Stimulated activated CD4-positive, alpha-beta T cell treated with anti-CD3 and anti-CD28 coated beads, Interleukin-1b, Interleukin-23, amount 100 ng/mL, for 24 hours (primary cell): ENCODE data around the gene ZDHHC11.
"Not testable (repeated sequence)": the region's sequence is repeated elsewhere in the genome, so short reads cannot be mapped to it uniquely, and the experiment has no call there.

ENCODE experiments used
- DNase-seq, 4 experiments: peaks; one replicate each; pipeline ENCODE4 v3.0.0-alpha.2; 2020; ENCODE audit warnings: low read depth in 4 of 4, low spot score in 1 of 4

ZDHHC11 gene

DNA sequence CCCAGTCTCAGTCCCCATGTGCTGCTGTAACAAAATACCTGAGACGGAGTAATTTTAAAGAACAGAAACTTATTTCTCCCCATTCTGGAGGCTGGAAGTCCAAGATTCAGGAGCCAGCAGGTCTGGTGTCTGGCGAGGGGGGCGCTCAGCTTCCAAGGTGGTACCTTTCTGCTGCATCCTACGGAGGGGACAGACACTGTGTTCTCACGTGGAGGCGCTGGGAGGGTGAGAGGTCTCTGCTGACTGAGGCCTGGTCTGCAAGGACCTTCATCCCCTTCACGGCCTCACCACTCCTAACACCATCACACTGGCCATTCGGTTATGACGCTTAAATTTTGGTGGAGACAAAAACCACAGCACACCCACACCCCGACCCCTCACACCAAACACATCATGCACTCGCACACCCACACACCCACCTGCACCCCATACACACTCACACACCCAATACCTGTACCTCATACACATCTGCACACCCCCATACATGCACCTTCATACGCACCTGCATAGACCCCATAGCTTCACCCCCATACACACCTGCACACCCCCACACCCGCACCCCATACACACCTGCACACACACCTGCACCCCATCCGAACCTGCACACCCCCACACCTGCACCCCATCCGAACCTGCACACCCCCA is 9.8 kb upstream of the ZDHHC11 start:
- DNase-seq, result no peak

DNA sequence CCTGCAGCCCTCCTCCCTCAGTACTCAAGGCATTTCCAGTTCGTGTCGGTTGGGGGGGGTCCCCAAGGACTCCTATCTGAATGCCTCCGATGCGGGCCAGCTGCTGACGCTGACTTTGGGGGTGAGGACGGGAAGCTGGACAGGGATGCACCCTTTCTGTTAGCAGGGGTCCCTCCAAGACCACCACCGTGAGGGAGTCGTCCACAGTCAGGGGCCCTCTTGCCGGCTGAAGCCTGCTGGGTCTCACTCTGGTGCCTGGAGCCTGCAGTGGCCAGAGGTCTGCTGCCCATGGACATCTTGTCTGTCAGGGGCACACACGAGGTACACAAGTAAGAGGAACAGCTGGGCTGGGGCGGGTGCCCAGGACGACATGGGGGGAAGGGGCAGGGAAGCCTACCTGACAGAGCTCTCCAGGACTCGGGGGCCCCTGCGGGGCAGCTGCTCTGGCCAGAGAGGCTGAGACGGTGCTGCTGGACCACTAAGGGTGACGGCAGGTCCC is 9.1 kb upstream of the ZDHHC11 start:
- DNase-seq, result no peak

DNA sequence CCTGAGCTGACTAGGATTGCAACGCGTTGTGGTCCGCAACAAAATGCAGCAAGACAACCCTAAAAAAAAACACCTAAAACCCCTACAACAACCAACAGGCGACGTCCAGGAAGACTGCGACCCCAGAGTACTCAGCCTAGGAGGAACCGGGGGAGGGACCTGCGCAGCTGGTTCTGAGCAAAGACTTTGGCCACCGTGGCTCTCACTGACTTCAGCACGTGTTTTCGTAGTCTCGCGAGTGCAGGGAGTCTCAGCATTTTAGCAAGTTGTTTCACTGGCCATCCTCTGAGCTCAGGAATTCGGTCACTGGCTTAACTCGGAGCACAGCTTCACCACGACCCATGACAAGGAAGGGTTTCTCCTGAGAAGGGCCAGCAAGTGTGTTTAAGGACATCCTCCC is 8.6 kb upstream of the ZDHHC11 start:
- no peak for DNase-seq

DNA sequence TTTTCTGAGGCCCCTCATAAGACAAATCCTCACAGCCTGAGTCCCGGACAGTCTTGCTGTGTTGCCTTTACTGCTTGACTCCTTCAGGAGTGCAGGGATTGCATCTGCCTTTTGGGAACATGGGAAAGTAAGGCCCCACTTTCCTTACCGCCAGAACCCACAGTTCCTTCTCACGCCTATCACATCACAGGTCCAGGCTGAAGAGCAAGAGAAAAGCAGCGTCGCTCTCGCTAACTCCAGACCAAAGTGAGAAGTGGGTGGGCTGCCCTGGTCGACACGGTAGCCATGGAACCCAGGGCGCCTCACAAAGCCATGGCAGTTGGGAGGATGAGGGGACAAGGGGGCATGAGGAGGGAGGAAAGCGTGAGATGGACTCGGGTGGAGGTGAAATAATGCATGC is 7.9 kb upstream of the ZDHHC11 start:
- DNase-seq, result no peak

DNA sequence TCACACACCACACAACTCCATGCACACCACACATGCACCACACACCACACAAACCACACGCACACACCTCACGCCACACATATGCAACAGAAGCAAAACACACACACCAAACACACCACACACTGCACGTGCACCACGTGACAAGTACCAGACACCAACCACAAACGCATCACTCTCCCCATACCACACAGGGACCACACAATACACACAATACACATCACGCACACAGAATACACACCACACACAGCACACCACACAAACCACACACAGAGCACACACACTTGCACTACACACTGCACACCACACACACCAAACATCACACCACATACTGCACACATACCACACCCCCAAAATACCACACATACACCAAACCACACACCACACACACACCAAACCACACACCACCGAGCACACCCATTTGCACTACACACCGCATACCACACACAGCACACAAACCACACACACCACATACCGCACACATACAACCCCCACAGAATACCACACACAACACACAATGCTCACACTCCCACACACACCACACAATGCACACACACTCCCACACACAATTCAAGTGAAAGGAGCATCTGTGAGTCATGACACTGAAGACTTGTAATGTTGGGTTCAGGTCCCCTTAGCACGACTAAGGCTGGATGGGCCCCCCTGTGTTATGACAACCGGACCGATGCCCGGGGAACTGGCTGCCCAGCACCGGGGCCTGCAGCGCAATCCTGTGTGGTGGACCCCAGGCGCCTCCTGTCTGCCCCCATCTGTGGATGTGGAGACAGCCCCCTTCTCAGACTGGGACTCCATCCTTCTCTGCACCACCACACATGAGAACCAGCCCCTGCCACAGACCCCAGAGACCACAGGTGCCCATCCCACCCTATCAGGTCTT is 6.0 kb upstream of the ZDHHC11 start:
- DNase-seq, result no peak

DNA sequence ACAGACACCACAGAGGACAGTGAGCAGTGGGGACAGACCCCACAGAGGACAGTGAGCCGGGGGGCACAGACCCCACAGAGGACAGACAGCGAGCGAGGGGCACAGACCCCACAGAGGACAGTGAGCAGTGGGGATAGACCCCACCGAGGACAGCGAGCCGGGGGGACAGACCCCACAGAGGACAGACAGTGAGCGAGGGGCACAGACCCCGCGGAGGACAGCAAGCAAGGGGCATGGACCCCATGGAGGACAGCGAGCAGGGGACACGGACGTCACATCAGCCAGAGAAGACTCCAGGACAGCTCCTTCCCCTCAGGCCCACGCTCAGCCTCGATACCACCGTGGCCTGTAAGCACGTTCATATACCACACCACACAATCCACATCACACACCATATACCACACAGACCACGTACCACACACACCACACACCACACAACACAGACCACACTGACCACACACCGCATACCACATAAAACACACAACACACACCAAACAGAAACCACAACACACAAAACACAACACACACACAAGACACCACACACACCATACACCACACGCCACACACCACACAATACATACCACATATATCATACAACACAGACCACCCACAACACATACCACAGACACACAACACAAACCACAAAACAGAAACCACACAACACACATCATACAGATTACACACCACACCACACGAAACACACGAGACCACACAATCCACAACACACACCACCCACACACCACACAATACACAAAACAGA is 5.2 kb upstream of the ZDHHC11 start:
- no peak for DNase-seq

DNA sequence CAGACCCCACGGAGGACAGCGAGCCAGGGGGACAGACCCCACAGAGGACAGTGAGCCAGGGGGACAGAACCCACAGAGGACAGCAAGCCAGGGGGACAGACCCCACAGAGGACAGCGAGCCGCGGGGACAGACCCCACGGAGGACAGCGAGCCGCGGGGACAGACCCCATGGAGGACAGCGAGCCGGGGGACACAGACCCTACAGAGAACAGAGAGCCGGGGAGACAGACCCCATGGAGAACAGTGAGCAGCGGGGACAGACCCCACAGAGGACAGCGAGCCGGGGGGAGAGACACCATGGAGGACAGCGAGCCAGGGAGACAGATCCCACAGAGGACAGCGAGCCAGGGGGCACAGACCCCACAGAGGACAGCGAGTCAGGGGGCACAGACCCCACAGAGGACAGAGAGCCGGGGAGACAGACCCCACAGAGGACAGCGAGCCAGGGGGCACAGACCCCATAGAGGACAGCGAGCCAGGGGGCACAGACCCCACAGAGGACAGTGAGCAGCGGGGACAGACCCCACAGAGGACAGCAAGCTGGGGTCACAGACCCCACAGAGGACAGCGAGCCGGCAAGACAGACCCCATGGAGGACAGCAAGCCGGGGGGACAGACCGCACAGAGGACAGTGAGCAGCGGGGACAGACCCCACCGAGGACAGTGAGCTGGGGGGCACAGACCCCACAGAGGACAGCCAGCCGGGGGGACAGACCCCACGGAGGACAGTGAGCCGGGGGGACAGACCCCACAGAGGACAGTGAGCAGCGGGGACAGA is 4.4 kb upstream of the ZDHHC11 start:
- no peak for DNase-seq

DNA sequence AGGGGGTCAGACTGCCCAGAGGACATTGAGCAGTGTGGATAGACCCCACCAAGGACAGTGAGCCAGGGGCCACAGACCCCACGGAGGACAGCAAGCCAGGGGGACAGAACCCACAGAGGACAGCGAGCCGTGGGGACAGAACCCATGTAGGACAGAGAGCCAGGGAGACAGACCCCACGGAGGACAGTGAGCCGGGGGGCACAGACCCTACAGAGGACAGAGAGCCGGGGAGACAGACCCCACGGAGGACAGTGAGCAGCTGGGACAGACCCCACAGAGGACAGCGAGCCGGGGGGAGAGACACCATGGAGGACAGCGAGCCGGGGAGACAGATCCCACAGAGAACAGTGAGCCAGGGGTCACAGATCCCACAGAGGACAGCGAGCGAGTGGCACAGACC is 3.4 kb upstream of the ZDHHC11 start:
- DNase-seq, result no peak

DNA sequence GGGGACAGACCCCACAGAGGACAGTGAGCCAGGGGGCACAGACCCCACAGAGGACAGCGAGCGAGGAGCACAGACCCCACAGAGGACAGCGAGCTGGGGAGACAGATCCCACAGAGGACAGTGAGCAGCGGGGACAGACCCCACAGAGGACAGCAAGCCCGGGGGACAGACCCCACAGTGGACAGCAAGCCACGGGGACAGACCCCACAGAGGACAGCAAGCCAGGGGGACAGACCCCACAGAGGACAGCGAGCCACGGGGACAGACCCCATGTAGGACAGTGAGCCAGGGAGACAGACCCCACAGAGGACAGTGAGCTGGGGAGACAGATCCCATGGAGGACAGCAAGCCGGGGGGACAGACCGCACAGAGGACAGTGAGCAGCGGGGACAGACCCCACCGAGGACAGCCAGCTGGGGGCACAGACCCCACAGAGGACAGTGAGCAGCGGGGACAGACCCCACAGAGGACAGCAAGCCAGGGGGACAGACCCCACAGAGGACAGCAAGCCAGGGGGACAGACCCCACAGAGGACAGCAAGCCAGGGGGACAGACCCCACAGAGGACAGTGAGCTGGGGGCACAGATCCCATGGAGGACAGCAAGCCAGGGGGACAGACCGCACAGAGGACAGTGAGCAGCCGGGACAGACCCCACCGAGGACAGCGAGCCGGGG is 2.8 kb upstream of the ZDHHC11 start:
- not testable (repeated sequence) for DNase-seq

DNA sequence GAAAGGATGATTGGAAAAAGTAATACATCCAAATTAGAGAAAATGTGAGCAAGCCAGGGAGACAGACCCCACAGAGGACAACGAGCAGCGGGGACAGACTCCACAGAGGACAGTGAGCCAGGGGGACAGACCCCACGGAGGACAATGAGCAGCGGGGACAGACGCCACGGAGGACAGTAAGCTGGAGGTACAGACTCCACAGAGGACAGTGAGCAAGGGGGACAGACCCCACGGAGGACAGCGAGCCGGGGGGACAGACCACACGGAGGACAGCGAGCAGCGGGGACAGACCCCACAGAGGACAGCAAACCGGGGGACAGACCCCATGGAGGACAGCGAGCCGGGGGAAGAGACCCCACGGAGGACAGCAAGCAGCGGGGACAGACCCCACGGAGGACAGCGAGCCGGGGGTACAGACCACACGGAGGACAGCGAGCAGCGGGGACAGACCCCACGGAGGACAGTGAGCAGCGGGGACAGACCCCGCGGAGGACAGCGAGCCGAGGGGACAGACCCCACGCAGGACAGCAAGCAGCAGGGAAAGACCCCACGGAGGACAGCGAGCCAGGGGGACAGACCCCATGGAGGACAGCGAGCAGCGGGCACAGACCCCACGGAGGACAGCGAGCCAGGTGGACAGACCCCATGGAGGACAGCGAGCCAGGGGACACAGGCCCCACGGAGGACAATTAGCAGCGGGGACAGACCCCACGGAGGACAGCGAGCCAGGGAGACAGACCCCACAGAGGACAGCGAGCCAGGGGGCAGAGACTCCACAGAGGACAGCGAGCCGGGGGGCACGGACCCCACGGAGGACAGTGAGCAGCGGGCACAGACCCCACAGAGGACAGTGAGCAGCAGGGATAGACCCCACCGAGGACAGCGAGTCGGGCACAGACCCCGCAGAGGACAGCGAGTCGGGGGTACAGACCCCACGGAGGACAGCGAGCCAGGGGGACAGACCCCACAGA is 1.9 kb upstream of the ZDHHC11 start:
- no peak for DNase-seq

DNA sequence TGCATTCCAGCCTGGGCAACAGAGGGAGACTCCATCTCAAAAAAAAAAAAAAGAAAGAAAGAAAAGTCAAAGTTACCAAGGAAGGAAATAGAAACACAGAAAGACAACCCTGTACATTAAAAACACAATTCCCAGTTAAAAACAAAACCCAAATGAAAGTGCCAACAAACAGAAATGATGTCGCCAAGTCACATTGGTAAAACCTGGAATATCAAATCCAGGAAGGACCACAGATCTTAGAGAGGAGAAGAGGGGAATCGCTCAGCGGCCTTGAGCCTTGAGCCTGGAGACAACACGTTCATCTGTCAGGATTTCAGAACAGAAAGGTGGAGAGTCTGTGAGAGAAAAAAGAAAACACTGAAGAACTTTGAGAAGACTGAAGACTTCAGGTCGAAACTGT is 1.2 kb upstream of the ZDHHC11 start:
- no peak for DNase-seq

DNA sequence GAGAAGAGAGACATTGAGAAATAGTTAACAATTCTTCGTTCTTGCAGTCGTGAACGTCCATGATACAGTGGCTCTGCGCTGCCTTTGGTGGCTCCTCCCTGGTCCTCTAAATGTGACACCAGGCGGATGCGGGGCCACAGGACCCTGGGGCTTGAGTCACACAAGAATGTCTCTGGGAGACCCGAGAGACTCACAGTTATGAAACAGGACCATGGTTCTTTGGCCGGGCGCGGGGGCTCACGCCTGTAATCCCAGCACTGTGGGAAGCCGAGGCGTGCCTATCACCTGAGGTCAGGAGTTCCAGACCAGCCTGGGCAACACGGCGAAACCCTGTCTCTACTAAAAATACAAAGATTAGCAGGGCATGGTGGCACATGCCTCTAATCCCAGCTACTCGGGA is 767 bp upstream of the ZDHHC11 start:
- DNase-seq, result no peak

DNA sequence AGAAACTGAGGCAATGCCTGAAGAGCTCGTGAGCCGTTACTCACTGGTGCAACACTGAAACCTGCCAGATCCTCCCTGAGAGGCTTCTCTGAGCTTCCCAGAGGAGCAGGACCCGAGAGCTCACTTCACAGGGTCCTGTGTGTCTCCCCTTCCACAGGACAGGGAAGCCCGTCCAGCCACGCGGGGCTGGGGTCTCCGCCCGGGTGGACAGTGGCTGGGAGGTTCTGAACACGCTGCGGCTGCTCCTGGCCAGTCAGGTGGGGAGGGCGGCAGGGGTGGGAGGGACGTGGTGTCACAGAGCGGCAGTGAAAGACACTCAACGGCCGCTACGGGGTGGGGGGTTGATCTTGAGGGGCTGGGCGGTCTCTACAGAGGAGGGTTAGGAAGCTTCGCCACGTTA is 290 bp upstream of the ZDHHC11 start:
- DNase-seq, result no peak

DNA sequence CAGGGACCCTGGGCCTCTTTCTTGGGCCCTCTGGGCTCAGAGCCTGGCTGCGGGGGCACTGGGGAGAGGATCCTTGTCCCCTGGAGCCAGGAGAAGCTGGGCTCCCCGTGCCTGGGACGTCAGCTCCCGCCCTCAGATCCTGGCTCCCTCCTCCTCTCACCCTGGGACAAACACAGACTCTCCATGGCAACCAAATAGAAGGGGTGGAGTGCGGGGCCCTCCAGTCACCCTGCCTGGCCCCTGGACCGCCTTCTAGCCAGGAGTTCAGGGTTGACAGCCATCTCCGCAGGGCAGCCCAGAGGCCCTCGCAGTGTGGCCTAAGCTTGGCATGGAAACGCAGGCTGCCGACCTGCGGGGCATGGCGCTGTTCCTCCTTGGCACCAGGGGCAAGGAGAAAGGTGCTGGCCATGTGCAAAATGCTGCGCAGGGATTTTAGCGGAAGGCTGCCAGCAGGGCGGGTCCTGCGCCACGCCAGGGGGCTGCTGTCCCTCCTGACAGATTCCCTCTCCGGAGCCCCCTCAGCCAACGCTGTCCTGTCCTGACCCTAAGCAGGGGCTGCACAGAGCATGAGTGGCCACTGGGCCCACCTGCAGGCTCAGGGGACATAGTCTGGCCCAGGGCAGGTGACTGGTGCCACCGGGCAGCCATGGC is 1.0 kb downstream of the ZDHHC11 start:
- no peak for DNase-seq

DNA sequence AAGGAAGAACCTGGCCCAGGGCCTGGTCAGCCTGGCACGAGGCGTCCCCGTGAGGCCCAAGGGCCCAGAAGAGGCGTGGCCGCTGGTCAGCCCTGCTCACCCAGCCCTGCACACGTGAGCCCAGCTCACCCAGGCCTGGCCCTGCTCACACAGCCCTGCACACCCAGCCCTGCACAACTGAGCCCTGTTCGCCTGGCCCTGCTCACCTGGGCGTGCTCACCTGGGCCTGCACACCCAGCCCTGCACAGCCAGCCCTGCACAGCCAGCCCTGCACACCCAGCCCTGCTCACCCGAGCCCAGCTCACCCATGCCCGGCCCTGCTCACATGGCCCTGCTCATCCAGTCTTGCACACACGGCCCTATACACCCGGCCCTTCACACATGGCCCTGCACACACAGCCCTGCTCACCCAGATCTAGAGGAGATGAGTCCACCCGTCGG is 2.1 kb downstream of the ZDHHC11 start:
- DNase-seq, result no peak

DNA sequence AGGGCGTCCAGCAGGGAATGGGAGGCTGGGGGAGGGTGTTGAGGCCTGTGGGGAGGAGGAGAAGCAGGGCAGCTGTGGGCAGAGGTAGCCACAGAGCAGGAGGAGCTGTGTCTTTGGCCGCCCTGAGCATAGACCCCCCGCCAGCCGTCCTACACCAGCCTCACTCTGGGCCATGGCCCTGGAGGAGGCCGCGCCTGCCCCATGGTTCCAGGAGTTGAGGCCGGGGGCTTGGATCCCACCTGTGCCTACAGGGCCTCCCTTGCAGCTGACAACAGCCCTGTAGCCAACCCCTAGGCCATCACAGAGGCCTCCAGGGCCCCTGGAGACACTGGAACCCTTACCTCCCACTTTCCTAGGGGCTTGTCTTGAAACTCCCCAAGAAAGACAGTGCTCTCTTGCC is 3.0 kb downstream of the ZDHHC11 start:
- DNase-seq, result not testable (repeated sequence)

DNA sequence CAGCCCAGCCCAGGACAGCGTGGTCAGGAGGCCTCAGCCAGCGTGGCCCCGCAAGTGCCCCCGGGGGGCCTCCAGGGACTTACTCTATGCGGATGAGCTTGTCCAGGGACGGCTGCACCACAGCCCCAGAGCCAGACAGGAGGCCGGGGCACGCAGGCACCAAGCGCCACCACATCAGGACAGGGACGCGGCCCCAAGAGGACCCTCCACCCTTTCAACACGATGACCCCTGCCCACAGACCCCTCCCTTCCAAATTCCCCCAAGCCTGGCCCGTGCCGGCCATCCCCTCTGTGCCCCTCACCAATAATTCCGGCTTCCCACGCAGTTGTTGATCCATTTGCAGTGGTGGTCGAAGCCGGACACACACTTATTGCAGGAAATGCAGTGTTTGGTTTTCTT is 3.6 kb downstream of the ZDHHC11 start:
- not testable (repeated sequence) for DNase-seq

DNA sequence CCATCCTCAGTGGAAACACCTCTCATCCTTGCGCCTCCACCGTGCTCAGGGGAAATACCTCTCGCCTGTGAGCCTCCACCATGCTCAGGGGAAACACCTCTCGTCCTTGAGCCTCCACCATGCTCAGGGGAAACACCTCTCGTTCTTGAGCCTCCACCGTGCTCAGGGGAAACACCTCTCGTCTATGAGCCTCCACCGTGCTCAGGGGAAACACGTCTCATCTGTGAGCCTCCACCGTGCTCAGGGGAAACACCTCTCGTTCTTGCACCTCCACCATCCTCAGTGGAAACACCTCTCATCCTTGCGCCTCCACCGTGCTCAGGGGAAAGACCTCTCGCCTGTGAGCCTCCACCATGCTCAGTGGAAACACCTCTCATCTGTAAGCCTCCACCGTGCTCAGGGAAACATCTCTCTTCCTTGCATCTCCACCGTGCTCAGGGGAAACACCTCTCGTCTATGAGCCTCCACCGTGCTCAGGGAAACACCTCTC is 4.1 kb downstream of the ZDHHC11 start:
- DNase-seq, result not testable (repeated sequence)
